Ishikawa (cell line): ENCODE results near the gene PPIB.

Experiments
- CEBPB ChIP-seq: IDR thresholded peaks from 2 replicates; pipeline ENCODE4 v1.6.1; 2012
- CREB1 ChIP-seq: IDR thresholded peaks from 2 replicates; pipeline ENCODE4 v1.6.1; 2012; ENCODE audit warnings: low read depth
- EGR1 ChIP-seq: IDR thresholded peaks from 2 replicates; pipeline ENCODE4 v1.6.1; 2012
- EP300 ChIP-seq: IDR thresholded peaks from 2 replicates; pipeline ENCODE4 v1.6.1; 2012; ENCODE audit warnings: borderline replicate concordance
- MAX ChIP-seq: IDR thresholded peaks from 2 replicates; pipeline ENCODE4 v1.6.1; 2012
- NFIC ChIP-seq: IDR thresholded peaks from 2 replicates; pipeline ENCODE4 v1.6.1; 2012
- RAD21 ChIP-seq: IDR thresholded peaks from 2 replicates; pipeline ENCODE4 v1.6.1; 2012; ENCODE audit warnings: low read depth
- TEAD4 ChIP-seq: IDR thresholded peaks from 2 replicates; pipeline ENCODE4 v1.6.1; 2012

- TF ChIP-seq MAX (no peak), RAD21 (no peak), CREB1 (no peak), EGR1 (no peak), EP300 (no peak), NFIC (no peak), CEBPB (no peak), TEAD4 (no peak)
Measured at GRCh38 chr15:64164436-64164835, 1.6 kb upstream of the PPIB start.
